GM18499 (cell line): ENCODE data around the gene TAS2R8.
"Not testable (repeated sequence)": the region's sequence is repeated elsewhere in the genome, so short reads cannot be mapped to it uniquely, and the experiment has no call there.

ENCODE experiments used
- ATAC-seq: cut with Tn5 transposase; IDR thresholded peaks from one replicate; pipeline ENCODE4 v1.9.1; 2021; ENCODE audit warnings: moderate number of reproducible peaks; ENCODE audit not compliant: insufficient read depth, unreplicated experiment

The TAS2R8 gene

GRCh38 chr12:10807186-10807585 is at the start of gene TAS2R8:
TSS of gene TAS2R8 (minus strand) at chr12:10807286. CDS start at chr12:10806980, 306 bp downstream.
- ATAC-seq, result no peak

DNA sequence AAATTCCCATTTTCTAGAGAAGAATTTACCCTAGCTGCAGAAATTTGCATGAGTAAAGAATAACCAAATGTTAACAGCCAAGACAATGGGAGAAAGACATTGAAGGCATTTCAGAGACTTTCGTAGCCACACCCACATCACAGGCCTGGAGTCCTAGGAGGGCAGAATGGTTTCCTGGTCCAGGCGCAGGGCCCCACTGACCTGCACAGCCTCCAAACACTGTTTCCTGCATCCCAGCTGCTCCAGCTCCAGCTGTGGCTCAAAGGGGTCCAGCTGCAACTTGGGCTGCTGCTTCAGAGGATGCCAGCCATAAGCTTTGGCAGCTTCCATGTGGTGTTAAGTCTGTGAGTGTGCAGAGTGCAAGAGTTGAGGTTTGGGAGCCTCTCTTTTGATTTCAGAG is 48.7 kb upstream of the TAS2R8 start:
- no peak for ATAC-seq

DNA sequence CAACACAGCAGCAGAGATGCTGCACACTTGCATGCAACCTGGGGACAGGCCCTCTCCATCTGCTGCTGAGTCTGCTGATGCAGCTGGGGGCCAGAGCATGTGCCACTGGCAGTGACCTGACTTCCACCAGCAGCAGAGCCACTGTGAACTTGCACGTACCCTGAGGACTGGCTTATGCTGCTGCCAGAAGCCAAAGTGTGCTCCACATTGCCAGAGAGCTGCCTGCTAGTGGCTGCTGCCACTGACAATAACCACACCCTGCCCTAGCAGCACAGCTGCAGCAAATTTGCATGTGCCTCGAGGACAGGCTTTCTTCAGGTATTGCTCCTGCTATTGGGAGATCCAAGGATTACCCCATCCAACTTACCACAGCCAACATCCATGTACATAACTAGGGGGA is 46.7 kb upstream of the TAS2R8 start:
- no peak for ATAC-seq

GRCh38 chr12:10851243-10851858 is 44.3 kb upstream of the TAS2R8 start:
- no peak for ATAC-seq

- no peak for ATAC-seq
These were observed 42.4 kb upstream of the TAS2R8 start, which contains the start of gene PRR4 for GRCh38 chr12:10849425-10849878. TSS of gene PRR4 (minus strand) at chr12:10849475. CDS start at chr12:10849437, 38 bp downstream.

DNA sequence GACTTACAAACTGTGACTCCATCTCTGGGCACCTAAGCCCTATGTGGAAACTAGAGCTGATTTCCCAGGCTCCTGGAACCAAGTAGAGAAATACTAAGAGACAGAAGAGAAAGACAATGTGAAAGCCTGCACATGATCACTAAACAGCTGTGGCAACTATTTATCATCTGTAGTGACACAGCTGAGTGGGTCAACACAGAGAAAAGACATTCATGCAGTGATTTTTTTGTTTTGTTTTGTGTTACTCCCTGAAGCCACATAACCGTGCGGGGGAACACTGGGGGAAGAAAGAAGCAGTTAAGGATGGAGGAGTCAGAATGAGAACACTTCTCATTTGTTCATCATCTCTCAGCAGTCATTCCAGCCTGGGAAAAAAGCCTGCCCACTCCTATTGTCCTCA is 40.7 kb upstream of the TAS2R8 start:
- ATAC-seq, result no peak

- no peak for ATAC-seq
These were observed 35.8 kb upstream of the TAS2R8 start for GRCh38 chr12:10842862-10843261.

DNA sequence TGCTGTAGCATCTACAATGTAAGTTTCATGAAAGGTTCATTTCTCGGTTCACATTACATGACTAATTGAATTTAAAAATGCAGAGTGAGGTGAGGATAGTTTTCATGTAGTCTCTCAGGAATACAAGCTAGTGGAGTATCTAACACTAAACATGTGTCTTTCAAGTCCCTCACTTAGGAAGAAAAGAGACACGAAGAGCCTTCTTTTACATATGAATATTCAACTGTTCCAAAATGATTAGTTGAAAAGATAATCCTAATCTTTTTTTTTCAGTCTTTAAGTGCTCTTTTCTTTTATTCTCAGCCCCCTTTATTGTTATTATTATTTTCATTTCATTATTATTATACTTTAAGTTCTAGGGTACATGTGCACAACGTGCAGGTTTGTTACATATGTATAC is 31.4 kb upstream of the TAS2R8 start:
- no peak for ATAC-seq

- no peak for ATAC-seq
These were observed 22.9 kb upstream of the TAS2R8 start for GRCh38 chr12:10829994-10830393.

DNA sequence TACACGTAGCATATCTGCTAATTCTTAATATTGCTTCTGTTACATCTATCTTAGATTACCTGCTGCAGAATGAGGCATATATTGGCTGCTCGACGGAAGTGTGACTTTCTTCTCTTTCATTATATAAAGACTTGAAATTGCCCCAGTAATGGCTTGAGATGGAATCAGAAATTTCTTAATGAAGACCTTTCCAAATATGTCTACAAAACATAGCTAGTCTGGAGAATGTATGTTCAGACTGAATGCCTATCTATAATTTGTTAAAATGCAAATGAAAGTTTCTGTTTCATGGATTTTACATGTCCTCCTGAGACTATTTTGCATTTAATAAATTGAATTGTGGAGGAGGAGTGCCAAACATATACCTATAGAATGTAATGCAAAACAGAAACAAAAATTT is 19.2 kb upstream of the TAS2R8 start, which contains the start of gene TAS2R10:
Gene TAS2R10 (minus strand): TSS at position 101 of the 400 bp plus-strand sequence. CDS start 89 bp downstream, at position 12.
- no peak for ATAC-seq

GRCh38 chr12:10824957-10825356 is 17.9 kb upstream of the TAS2R8 start:
- no peak for ATAC-seq

DNA sequence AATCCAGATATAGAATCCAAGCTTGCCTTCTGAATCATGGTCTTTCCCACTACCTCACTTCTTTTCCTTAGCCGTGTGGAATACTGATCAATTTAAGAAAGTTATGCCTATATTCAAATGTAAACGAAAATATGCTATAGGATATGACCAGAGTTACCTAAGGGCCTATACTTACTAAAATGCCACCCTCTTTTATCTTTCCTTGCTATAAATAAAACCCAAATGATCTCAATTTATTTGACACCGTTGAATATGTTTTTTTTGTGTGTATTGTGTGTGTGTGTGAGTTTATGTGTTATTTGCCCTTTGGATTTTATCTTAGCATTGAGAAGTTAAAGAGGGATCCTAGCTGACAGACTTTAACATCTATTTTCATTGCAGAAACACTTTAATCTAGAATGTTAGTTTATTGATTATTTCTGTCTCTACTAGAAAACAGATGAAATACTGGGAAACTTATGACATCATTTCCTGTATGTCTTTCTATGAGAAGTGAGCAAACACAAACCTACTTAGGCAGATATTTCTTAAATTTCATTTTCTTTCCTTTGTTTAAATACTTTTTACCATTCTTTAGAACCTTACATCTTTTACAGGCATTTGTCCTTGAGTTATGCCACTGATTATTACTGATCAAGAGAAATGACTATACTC is 4.9 kb upstream of the TAS2R8 start:
- ATAC-seq, result no peak

DNA sequence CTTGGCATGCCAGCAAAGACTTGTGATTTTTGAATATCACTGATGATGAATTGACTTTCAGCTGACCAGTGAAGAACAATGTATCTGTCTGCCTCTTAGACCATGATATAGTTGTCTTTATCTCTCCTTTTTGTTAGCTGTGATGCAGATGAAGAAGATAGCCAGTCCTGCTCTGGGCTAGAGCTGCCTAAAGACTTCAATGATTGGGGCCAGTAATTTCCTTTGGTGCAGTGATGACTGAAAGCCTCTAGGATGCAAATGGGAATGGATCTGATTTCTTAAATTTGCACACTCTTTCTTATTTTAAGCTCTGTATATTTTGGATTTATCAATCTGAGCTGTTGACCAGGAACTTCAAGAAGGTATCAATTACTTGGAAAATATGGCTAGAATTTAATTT is 3.0 kb upstream of the TAS2R8 start, which contains the start of gene TAS2R9:
Gene TAS2R9 (minus strand): TSS at position 101 of the 400 bp plus-strand sequence. CDS start 93 bp downstream, at position 8.
- no peak for ATAC-seq

DNA sequence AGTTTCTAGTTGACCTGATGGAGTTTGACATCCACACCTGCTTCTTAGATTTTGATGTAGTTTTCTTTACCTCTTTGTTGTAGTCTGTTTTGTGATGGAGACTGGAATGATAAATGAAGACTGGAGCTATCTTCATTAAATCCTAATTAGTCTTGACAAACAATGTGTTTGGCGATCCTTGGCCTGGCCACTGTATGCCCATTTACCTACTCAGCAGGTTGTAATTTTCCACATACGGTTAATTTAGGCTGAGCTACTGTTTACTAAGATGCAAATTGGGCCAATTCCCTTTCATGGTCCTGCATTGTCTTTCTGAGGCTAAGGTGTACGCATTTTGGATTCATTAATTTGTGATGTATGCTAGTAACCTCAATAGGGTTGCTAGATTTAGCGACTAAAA is 4.5 kb downstream of the TAS2R8 start, which contains the start of gene TAS2R7:
Gene TAS2R7 (minus strand): TSS at position 41 of the 400 bp plus-strand sequence. CDS start 57 bp downstream, outside the sequence.
- ATAC-seq, result no peak

GRCh38 chr12:10801741-10802140 is 5.3 kb downstream of the TAS2R8 start:
- ATAC-seq, result no peak

DNA sequence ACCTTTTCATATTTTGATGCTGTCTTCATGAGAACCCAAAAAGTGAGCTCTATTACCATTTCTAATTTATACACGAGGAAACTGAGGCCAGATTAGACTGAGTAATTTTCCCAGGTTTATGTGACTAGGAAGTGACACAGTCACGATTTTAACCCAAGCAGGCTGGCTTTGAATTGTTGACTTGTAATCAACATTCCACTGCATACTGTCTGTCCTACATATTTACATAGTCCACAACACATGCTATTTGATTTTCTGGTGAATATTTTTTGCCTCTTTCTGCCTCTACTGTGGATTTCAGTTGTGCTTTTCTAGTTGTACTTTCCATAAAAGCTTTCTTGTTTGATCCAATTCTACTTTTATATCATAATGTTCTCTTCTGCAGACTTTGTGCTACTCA is 12.9 kb downstream of the TAS2R8 start:
- ATAC-seq, result no peak

GRCh38 chr12:10791769-10792168 is 15.3 kb downstream of the TAS2R8 start:
- ATAC-seq, result not testable (repeated sequence)

DNA sequence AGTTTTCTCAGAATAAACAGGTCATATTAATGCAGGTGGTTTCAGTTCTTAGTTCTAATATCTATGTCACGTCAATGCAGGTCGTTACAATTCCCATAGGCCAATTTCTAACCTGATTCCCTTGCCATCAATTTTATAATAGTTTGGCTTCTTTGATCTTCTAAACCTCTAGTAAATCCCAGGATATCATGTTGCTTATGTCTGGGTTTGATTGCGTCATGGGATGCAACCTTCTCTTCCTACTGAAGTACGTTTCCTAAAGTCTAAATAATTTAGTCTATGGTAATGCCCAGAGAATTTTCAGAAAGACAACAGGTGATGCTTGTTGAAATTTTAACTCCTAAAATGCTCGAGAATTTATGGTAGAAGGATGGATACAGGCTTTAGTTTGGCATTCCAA is 23.8 kb downstream of the TAS2R8 start:
- ATAC-seq, result no peak

DNA sequence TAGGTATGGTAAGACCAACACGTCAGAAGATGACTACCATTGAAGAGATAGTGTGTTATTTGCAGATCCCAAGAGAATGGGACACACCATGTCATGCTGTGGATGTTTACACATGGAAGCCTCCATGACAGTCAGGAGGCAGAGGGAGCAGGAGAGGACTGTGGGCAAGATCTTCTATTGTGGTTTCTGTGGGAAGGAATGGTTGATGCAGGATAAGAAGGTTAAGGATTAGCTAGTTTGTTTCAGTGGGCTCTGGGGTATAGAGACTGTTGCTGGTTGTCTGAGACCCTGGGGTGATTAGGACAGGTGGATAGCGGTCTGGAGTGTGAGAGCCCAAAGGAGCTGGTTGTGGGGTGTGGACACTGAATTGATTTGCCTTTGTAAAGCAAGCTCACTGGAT is 28.0 kb downstream of the TAS2R8 start:
- no peak for ATAC-seq

DNA sequence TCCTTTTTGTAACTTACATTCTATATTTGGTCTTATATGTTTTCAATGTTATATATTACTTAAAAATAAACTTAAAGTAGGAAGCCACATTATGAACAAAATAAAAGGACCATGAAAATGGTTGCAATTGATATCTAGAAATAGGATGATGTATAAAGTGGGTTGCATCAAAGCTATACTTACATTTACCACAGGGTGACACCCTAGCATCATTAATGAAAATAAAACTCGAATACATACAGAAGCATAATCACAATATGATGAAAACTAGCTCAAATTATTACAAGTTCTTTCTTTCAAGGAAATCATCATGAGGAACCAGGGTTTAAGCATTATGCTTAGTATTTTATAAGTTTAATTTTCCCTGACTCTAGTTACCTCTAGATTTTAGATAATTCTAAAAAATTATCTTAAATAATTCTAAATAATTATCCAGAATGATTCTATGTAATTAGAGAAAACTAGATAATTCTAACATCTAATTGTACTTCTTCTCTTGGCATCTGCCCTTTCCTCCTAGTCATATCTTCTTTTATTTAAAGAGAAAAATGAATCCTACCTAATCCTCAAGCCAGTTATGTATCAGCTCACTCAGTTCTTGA is 35.9 kb downstream of the TAS2R8 start:
- no peak for ATAC-seq

DNA sequence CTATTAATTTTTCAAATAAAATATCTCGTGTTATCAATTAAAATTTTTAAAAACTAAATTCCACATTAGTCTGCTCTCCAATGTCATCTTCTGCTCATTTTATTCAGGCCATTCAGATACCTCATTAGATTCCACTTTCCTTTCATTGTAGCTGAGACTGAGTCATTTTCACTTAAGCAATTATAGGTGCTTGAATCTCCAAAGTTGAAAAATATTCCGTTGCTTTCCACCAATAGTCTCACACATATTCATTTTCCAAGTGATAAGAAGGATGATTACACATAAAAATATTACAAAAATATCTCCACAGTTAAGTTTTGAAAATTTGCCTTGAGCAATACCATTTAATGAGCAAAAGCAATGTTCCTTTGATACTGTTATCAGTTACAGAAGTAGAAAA is 47.4 kb downstream of the TAS2R8 start:
- ATAC-seq, result no peak
